Stimulated activated CD8-positive, alpha-beta memory T cell treated with anti-CD3 and anti-CD28 coated beads, Interleukin-7, amount 100 ng/mL, for 24 hours (primary cell): Measurements from ENCODE around the gene PTPRC.

Source experiments
- DNase-seq: peaks from one replicate; pipeline ENCODE4 v3.0.0-alpha.2; 2020; ENCODE audit warnings: low read depth

The PTPRC gene

GRCh38 chr1:198761859-198762616 is 123.2 kb downstream of the PTPRC start:
- no peak for DNase-seq

- no peak for DNase-seq
Observed at GRCh38 chr1:198763298-198763714, 124.5 kb downstream of the PTPRC start.

DNA sequence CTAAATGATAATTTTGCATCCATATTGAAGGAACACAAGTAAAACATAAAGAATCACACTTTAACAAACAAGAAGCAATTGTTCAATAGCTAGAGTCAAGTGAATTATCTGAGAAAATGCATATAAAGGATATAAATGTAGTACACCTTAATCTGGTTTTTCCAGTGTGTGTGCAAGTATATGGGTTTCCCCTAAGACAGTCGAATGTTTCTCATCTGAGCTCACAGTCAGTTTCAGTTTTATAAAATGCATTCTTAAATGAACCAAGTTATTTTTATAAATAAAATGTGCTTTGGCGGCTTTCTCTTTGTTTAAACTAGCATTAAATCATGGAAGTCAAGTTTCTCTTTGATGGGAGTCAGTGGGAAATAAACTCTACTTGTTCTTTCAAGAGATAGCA is 125.9 kb downstream of the PTPRC start:
- DNase-seq = no peak

DNA sequence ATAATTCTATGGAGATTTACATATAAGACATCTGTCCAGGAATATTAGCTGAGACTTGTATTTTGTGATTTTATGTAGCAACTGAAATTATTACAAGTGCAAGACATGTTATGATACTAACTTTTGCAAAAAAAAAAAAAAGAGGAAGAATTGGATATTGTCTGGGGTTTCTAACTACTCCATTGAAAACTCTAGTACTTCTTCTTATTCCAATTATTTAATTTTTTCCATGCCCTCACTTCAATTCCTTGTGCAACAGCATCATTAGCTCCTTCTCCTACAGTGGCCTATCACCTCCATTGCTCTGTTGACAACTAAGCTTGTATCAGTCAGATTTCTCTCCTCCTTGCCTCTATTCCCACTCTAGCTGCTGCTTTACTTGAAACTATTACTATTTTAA is 126.6 kb downstream of the PTPRC start:
- no peak for DNase-seq

GRCh38 chr1:198771563-198772153 is 132.8 kb downstream of the PTPRC start:
- DNase-seq = no peak

GRCh38 chr1:198772626-198773025 is 133.8 kb downstream of the PTPRC start:
- no peak for DNase-seq

GRCh38 chr1:198773030-198773429 is 134.2 kb downstream of the PTPRC start:
- no peak for DNase-seq

- DNase-seq = no peak
Observed at GRCh38 chr1:198773523-198773922, 134.7 kb downstream of the PTPRC start.

- no peak for DNase-seq
Observed at GRCh38 chr1:198774421-198774820, 135.6 kb downstream of the PTPRC start.

GRCh38 chr1:198775606-198776005 is 136.8 kb downstream of the PTPRC start:
- DNase-seq = no peak

DNA sequence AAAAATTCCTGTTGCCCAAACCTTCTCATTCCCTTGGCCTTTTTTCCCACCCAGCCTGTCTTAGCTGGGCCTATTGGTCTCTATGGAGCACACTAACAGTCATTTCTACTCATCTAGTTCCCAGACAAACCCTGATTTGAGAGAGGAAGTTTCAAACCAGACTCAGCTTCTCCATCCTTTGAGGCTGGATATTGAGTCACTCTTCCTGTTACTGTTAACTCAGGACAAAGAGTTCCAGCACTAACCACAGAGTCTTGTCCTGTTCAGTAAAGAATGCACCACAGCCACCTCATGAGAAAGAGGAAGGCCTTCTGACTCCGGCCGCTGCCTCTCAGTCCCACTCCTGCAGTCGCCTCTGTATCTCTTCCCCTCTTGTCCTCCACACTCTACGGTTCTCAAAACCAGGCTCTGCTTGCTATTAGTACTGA is 137.8 kb downstream of the PTPRC start:
- no peak for DNase-seq

- DNase-seq = no peak
Observed at GRCh38 chr1:198778049-198778448, 139.2 kb downstream of the PTPRC start.

DNA sequence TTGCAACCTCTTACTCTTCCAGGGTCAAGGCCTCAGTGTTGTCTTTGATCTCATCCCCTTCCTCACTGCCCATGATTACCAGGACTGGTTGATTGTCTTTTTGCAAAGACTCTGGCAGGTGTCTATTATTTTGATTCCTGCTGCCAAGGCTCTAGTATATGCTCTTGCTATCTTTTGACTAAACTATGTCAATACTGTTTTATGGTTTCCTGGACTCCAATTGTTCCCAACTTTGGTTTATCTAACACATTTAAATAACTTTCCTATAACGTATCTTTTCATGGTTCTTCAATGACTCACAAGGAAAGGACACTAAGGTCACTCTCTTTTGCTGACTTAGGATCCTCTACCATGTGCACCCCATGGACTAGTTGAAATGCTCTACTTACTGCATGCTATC is 141.5 kb downstream of the PTPRC start:
- no peak for DNase-seq

- no peak for DNase-seq
Observed at GRCh38 chr1:198788561-198789064, 149.8 kb downstream of the PTPRC start.

- DNase-seq = no peak
Observed at GRCh38 chr1:198793714-198794113, 154.9 kb downstream of the PTPRC start.

DNA sequence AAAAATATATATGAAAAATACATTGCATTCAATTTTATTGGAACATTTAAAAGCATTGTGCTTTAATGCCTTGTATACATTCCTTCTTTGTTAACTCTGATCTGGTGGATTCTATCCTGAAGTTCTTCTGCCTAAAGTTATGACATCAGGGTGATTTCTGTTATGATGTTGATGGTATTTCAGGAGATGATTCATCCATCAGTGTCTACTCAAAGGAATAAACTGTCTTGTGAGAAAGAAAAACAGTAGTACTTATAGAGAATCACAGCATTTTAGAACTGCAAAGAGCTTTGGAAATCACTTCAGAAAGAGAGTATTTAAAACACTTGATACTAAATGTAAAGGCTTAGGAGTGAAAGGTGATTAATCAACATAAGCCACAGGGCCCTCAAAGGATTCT is 155.7 kb downstream of the PTPRC start:
- no peak for DNase-seq

- no peak for DNase-seq
Observed at GRCh38 chr1:198797656-198798055, 158.8 kb downstream of the PTPRC start.

- DNase-seq = no peak
Observed at GRCh38 chr1:198798923-198799386, 160.1 kb downstream of the PTPRC start.

DNA sequence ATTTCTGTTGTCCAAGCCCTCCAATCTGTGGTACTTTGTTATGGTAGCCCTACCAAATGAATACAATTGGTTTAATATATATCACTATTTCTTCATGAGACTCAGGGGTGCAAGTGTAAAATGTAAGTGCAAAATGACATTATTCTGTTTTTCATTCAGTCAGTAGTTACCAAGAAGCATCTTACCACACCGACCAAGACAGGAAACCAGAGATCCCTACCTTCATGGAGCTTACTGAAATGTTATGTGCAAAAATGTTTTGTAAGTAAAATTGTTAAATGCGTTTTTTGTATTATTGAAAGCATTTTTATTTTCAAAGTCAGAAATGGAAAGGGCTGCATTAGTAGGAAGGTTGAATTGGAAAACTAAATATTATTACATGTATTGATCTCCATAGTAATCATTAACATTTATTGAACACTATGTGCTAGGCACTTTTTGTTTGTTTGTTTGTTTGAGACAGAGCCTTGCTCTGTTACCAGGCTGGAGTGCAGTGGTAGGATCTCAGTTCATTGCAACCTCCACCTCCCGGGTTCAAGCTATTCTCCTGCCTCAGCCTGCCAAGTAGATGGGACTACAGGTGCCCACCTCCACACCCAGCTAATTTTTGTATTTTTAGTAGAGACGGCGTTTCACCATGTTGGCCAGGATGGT is 166.8 kb downstream of the PTPRC start:
- DNase-seq = no peak

DNA sequence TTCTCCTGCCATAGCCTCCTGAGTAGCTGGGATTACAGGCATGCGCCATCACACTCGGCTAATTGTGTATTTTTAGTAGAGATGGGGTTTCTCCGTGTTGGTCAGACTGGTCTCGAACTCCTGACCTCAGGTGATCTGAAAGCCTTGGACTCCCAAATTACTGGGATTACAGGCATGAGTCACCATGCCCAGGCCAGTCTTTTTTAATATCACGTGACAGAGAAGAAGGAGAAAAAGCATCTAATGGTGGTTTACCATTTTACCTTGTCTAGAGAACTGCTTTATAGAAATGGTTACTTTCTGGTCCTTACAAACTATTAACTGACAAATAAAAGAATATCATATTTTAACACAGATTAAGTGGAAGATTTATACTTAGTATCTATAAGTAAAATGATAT is 168.0 kb downstream of the PTPRC start:
- DNase-seq = no peak
